ENCODE results near the gene TSEN54. TPM values are rescaled to one million over a fixed set of nuclear protein-coding genes. Genes with fewer than 3 reads are reported as not detected.

Gene TSEN54
- total and polyA plus RNA-seq, 4 donors = 9.1 to 15.1 (median 12.3) TPM

GRCh38 chr17:75480281-75480680 lies 36.0 kb upstream of the TSEN54 start (continued):
- no peak for TF ChIP-seq GABPA (IDR thresholded peaks at IDR 0.05 in 1 of 2, conservative IDR thresholded peaks at IDR 0.05 in 1 of 2)

- Histone ChIP-seq H3K27ac (ENCODE audit: low read depth in 1 of 2, low read length in 2 of 2) (no peak overlapping the region), H3K9ac (ENCODE audit: low read depth in 1 of 2, low read length in 2 of 2) (no peak overlapping the region), H3K27me3 (ENCODE audit: control insufficient read depth in 4 of 4, insufficient read depth in 4 of 4, low read length in 3 of 4) (no peaks in the 10 kb centered on the region), H3K9me3 (ENCODE audit: control insufficient read depth in 4 of 4, low read length in 3 of 4) (no peaks in the 10 kb centered on the region), H3K4me1 (ENCODE audit: control insufficient read depth in 4 of 4, insufficient read depth in 4 of 4, low read length in 3 of 4) (peaks cover 0 to 19% (median 8%) of the 10 kb centered on the region in 4 donors), H3K36me3 (ENCODE audit: control insufficient read depth in 4 of 4, insufficient read depth in 3 of 4, low read depth in 1 of 4, low read length in 3 of 4) (peaks cover 0 to 2% (median 0%) of the 10 kb centered on the region in 4 donors), H3K4me3 (ENCODE audit: low read depth in 1 of 3, low read length in 3 of 3) (no peak overlapping the region)
- WGBS = 86% methylated on average over 13 of the region's 13 CpGs
- TF ChIP-seq RXRA (IDR thresholded peaks at IDR 0.05) = no peak
- no peak for TF ChIP-seq HNF4G (IDR thresholded peaks at IDR 0.05)
- no peak for TF ChIP-seq MAX (IDR thresholded peaks at IDR 0.05)
- TF ChIP-seq RAD21 (IDR thresholded peaks at IDR 0.05) = no peak
- TF ChIP-seq YY1 (IDR thresholded peaks at IDR 0.05) = no peak
- TF ChIP-seq TAF1 (conservative IDR thresholded peaks at IDR 0.05) = no peak
- no peak for TF ChIP-seq NR2F2 (IDR thresholded peaks at IDR 0.05)
- TF ChIP-seq FOXA2 (IDR thresholded peaks at IDR 0.05) = no peak
- no peak for TF ChIP-seq ATF3 (IDR thresholded peaks at IDR 0.05)
- no peak for TF ChIP-seq CTCF (IDR thresholded peaks at IDR 0.05; ENCODE audit: low read depth, low read length, missing input control)
- no peak for TF ChIP-seq EGR1 (IDR thresholded peaks at IDR 0.05; ENCODE audit: low read depth in 2 of 2)
- TF ChIP-seq ZBTB33 (IDR thresholded peaks at IDR 0.05) = no peak
- no peak for TF ChIP-seq FOXA1 (IDR thresholded peaks at IDR 0.05)
- no peak for TF ChIP-seq GABPA (IDR thresholded peaks at IDR 0.05 in 1 of 2, conservative IDR thresholded peaks at IDR 0.05 in 1 of 2)
- TF ChIP-seq REST (IDR thresholded peaks at IDR 0.05) = no peak
- DNase-seq (ENCODE audit: low spot score) = no peak
These were observed 34.9 kb upstream of the TSEN54 start for GRCh38 chr17:75481194-75482068.
